ENCODE results near the gene WDR93. TPM values are rescaled to one million over a fixed set of nuclear protein-coding genes. Genes with fewer than 3 reads are reported as not detected.

The WDR93 gene
- total RNA-seq, 1 experiment from 2014 or later = not detected

DNA sequence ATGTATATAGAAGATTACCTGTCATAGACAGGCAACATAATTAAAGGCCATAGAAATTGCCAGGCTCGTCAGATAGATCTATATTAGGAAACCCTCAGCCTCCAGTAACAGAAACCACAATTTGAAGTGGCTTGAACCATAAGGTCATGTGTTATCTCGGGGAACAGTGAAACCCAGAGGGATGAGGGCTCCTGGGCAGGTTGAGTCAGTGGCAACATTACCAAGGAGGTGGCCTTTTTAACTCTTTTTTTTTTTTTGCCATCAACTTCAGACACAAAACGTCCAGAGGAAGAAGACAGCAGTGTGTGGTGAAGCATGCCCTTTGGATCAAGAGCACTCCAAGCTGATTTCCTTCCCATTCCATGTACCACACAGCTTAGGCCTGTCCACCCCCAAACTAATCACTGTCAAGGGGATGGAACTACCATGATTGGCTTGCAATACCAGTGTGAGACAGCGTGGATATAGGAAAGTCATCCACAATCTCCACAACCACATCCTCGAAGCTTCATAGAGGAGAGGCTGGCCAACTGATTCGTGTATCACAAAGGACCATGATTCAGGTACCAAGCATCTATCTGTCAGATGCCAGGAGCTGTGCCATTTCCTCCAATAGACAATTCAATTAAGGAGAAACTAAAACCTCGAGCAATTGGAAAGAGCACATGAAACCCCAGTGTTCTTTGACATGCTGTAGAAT, 34.3 kb upstream of the WDR93 start:
- Histone ChIP-seq H3K79me2 (ENCODE audit: low read length) (no peaks in the 10 kb centered on the region), H3K27me3 (ENCODE audit: low read length) (no peaks in the 10 kb centered on the region), H3K9ac (ENCODE audit: low read length) (no peak overlapping the region), H3K36me3 (ENCODE audit: insufficient read depth, low read length) (no peaks in the 10 kb centered on the region), H3K27ac (ENCODE audit: low read length) (no peak overlapping the region), H3K4me3 (ENCODE audit: low read length) (no peak overlapping the region), H3K4me2 (ENCODE audit: low read depth, low read length, poor library complexity, severe bottlenecking) (no peak overlapping the region), H2AFZ (ENCODE audit: low read length) (no peak overlapping the region), H3K9me2 (replicated peaks; ENCODE audit: insufficient read depth, low read length) (no peaks in the 10 kb centered on the region), H3K4me1 (ENCODE audit: low read length) (no peaks in the 10 kb centered on the region), H3K9me3 (ENCODE audit: low read length) (no peaks in the 10 kb centered on the region), H4K20me1 (ENCODE audit: insufficient read depth, low read depth, low read length) (0 out of 2 replicates have a peak, but pooled peaks cover 3% of the 10 kb centered on the region)
- no peak for DNase-seq

DNA sequence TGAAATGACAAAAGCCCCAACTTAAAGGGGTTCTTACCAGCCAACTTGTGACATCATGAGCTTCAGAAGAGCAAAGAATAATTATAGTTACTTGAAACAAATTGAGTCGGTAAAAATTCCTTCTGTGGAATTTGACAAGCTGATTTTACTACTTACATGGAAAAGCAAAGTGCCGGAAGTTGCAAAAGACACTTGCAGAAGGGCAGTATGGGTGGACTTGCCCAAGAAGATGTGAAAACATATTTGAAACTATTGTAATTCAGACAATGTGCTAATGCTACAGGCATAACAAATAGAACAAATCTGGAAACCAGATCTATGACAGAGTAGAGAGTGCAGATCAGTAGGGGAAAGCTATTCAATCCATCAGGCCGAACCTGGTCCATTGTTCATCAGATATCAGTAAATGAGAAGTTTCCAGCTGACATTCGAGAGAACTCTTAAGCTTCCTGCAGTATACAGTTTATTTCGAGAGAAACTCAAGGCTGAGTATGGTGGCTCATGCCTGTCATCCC, 32.9 kb upstream of the WDR93 start:
- no peak overlapping the region for H2AFZ ChIP-seq (ENCODE audit: low read length)
- no peaks in the 10 kb centered on the region for H3K27me3 ChIP-seq (ENCODE audit: low read length)
- DNase-seq = no peak
- no peaks in the 10 kb centered on the region for H3K4me1 ChIP-seq (ENCODE audit: low read length)
- H3K27ac ChIP-seq (ENCODE audit: low read length) = no peak overlapping the region
- H3K4me2 ChIP-seq (ENCODE audit: low read depth, low read length, poor library complexity, severe bottlenecking) = no peak overlapping the region
- no peak overlapping the region for H3K4me3 ChIP-seq (ENCODE audit: low read length)
- H3K9ac ChIP-seq (ENCODE audit: low read length) = no peak overlapping the region
- no peaks in the 10 kb centered on the region for H3K9me2 ChIP-seq (replicated peaks; ENCODE audit: insufficient read depth, low read length)
- 0 out of 2 replicates have a peak, but pooled peaks cover 3% of the 10 kb centered on the region for H4K20me1 ChIP-seq (ENCODE audit: insufficient read depth, low read depth, low read length)
- no peaks in the 10 kb centered on the region for H3K36me3 ChIP-seq (ENCODE audit: insufficient read depth, low read length)
- H3K9me3 ChIP-seq (ENCODE audit: low read length) = no peaks in the 10 kb centered on the region
- H3K79me2 ChIP-seq (ENCODE audit: low read length) = no peaks in the 10 kb centered on the region

DNA sequence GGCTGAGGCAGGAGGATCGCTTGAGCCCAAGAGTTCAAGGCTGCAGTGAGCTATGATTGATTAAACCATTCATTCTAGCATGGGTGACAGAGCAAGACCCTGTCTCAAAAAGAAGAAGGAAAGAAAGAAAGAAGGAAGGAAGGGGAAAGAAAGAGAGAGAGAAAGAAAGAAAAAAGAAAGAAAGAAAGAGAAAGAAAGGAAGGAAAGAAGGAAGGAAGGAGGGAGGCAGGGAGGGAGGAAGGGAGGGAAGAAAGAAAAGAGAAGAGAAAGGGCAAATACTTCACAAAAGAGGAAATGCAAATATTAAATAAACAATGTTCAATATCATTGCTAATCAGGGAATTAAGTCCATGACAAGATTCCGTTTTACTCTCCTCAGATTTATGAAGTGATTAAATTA, 31.3 kb upstream of the WDR93 start:
- Histone ChIP-seq H3K27me3 (ENCODE audit: low read length) (no peaks in the 10 kb centered on the region), H3K36me3 (ENCODE audit: insufficient read depth, low read length) (no peaks in the 10 kb centered on the region), H3K4me2 (ENCODE audit: low read depth, low read length, poor library complexity, severe bottlenecking) (no peak overlapping the region), H3K9me3 (ENCODE audit: low read length) (no peaks in the 10 kb centered on the region), H3K4me3 (ENCODE audit: low read length) (no peak overlapping the region), H4K20me1 (ENCODE audit: insufficient read depth, low read depth, low read length) (0 out of 2 replicates have a peak, but pooled peaks cover 3% of the 10 kb centered on the region), H3K9ac (ENCODE audit: low read length) (no peak overlapping the region), H3K9me2 (replicated peaks; ENCODE audit: insufficient read depth, low read length) (no peaks in the 10 kb centered on the region), H3K79me2 (ENCODE audit: low read length) (no peaks in the 10 kb centered on the region), H2AFZ (ENCODE audit: low read length) (no peak overlapping the region), H3K4me1 (ENCODE audit: low read length) (no peaks in the 10 kb centered on the region), H3K27ac (ENCODE audit: low read length) (no peak overlapping the region)
- DNase-seq = no peak

- Histone ChIP-seq H4K20me1 (ENCODE audit: insufficient read depth, low read depth, low read length) (0 out of 2 replicates have a peak, but pooled peaks cover 3% of the 10 kb centered on the region), H3K9me3 (ENCODE audit: low read length) (no peaks in the 10 kb centered on the region), H3K9ac (ENCODE audit: low read length) (no peak overlapping the region)
Measured at GRCh38 chr15:89660556-89660955, 30.1 kb upstream of the WDR93 start.

DNA sequence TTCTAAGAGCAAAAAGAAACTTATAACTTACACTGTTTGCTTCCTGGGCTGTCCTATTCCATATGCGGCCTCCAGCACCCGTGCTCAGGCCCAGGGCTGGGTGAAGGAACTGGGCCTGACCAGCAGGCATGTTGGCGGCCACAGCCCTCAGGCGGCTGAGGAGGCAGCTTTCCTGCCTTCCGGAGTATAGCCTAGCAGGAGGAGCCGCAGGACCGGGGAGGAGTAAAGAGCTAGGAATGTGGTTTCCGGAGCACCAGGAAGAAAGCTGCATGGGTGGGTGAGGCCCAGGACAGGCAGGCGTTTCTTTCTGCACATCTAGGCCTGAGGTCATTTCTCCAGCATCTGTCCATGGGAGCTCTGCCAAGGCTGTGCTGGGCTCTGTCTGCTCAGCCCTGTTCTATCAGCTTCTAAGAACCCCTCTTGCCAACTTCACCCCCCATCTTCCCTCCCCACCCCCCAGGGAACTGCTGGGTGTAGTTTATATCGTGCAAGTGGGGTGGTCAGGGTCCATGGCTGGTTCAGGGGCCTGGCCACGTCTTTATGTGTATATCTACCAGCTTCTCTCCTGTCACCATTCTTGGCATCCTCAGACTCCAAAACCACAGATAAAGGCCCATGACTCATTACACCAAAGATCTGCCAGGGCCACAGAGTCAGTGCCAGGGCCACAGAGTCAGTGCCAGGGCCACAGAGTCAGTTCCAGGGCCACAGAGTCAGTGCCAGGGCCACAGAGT, 27.6 kb upstream of the WDR93 start:
- no peak for DNase-seq
- Histone ChIP-seq H3K9ac (ENCODE audit: low read length) (no peak overlapping the region), H3K4me1 (ENCODE audit: low read length) (no peaks in the 10 kb centered on the region), H3K36me3 (ENCODE audit: insufficient read depth, low read length) (no peaks in the 10 kb centered on the region), H3K4me3 (ENCODE audit: low read length) (no peak overlapping the region), H3K4me2 (ENCODE audit: low read depth, low read length, poor library complexity, severe bottlenecking) (no peak overlapping the region), H2AFZ (ENCODE audit: low read length) (no peak overlapping the region), H3K9me3 (ENCODE audit: low read length) (no peaks in the 10 kb centered on the region), H3K9me2 (replicated peaks; ENCODE audit: insufficient read depth, low read length) (no peaks in the 10 kb centered on the region), H3K27me3 (ENCODE audit: low read length) (no peaks in the 10 kb centered on the region), H3K27ac (ENCODE audit: low read length) (no peak overlapping the region), H3K79me2 (ENCODE audit: low read length) (no peaks in the 10 kb centered on the region), H4K20me1 (ENCODE audit: insufficient read depth, low read depth, low read length) (no peaks in the 10 kb centered on the region)

More at GRCh38 chr15:89660556-89660955, 30.1 kb upstream of the WDR93 start:
- Histone ChIP-seq H3K27me3 (ENCODE audit: low read length) (no peaks in the 10 kb centered on the region), H3K9me2 (replicated peaks; ENCODE audit: insufficient read depth, low read length) (no peaks in the 10 kb centered on the region), H3K4me3 (ENCODE audit: low read length) (no peak overlapping the region), H3K27ac (ENCODE audit: low read length) (no peak overlapping the region), H3K4me1 (ENCODE audit: low read length) (no peaks in the 10 kb centered on the region), H3K4me2 (ENCODE audit: low read depth, low read length, poor library complexity, severe bottlenecking) (no peak overlapping the region), H3K36me3 (ENCODE audit: insufficient read depth, low read length) (no peaks in the 10 kb centered on the region), H2AFZ (ENCODE audit: low read length) (no peak overlapping the region), H3K79me2 (ENCODE audit: low read length) (no peaks in the 10 kb centered on the region)
- DNase-seq = no peak

- H2AFZ ChIP-seq (ENCODE audit: low read length) = no peak overlapping the region
Measured at GRCh38 chr15:89664441-89665350, 25.9 kb upstream of the WDR93 start.

DNA sequence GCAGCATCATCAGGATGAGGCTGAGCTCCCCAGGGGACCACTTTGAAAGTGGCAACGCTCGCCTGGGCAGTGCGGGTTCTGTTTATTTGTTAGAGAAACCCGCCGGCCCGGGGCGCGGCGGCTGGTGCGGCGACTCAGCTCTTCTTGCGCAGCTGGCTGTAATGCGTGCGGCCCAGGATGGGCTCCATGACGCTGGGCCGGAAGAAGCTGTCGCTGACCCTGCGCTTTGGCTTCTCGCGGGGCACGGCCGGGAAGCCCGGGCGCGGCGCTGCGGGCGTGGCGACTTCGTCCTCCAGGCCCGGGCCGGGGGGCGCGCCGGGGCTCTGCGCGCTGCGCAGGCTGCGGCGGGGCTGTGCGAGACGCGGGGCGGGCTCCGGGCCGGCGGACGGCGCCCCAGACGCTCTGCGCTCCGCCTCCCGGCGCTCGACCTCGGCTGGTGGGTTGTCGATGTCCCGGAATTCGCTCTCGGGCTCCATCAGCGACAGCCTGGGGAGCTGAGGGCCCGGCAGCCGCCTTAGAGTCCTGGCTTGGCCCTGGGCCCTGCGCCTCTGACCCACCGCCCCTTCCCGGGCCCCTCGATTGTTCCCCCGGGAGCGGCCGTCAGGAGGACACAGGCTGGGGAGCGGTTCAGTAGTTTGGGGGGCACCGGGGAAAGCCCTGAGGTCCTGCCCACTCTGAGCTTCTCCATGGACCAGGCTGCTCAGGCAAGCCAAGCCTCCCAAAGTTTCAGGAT, 25.0 kb upstream of the WDR93 start:
- no peak overlapping the region for H2AFZ ChIP-seq (ENCODE audit: low read length)
- H4K20me1 ChIP-seq (ENCODE audit: insufficient read depth, low read depth, low read length) = no peaks in the 10 kb centered on the region
- H3K27me3 ChIP-seq (ENCODE audit: low read length) = no peaks in the 10 kb centered on the region
- H3K9ac ChIP-seq (ENCODE audit: low read length) = no peak overlapping the region
- H3K4me2 ChIP-seq (ENCODE audit: low read depth, low read length, poor library complexity, severe bottlenecking) = peak overlapping the region; percentile 32
- no peaks in the 10 kb centered on the region for H3K9me3 ChIP-seq (ENCODE audit: low read length)
- no peaks in the 10 kb centered on the region for H3K79me2 ChIP-seq (ENCODE audit: low read length)
- no peak overlapping the region for H3K27ac ChIP-seq (ENCODE audit: low read length)
- no peaks in the 10 kb centered on the region for H3K36me3 ChIP-seq (ENCODE audit: insufficient read depth, low read length)
- 0 out of 2 replicates have a peak overlapping the region, but pooled peaks have one; percentile 36 for H3K4me3 ChIP-seq (ENCODE audit: low read length)
- no peaks in the 10 kb centered on the region for H3K9me2 ChIP-seq (replicated peaks; ENCODE audit: insufficient read depth, low read length)
- no peaks in the 10 kb centered on the region for H3K4me1 ChIP-seq (ENCODE audit: low read length)
- DNase-seq = no peak

More at GRCh38 chr15:89664441-89665350, 25.9 kb upstream of the WDR93 start:
- no peaks in the 10 kb centered on the region for H3K27me3 ChIP-seq (ENCODE audit: low read length)
- no peaks in the 10 kb centered on the region for H3K9me2 ChIP-seq (replicated peaks; ENCODE audit: insufficient read depth, low read length)
- H4K20me1 ChIP-seq (ENCODE audit: insufficient read depth, low read depth, low read length) = no peaks in the 10 kb centered on the region
- no peak overlapping the region for H3K4me2 ChIP-seq (ENCODE audit: low read depth, low read length, poor library complexity, severe bottlenecking)
- no peaks in the 10 kb centered on the region for H3K36me3 ChIP-seq (ENCODE audit: insufficient read depth, low read length)
- no peaks in the 10 kb centered on the region for H3K79me2 ChIP-seq (ENCODE audit: low read length)
- no peak for DNase-seq
- no peak overlapping the region for H3K4me3 ChIP-seq (ENCODE audit: low read length)
- no peaks in the 10 kb centered on the region for H3K4me1 ChIP-seq (ENCODE audit: low read length)
- no peak overlapping the region for H3K27ac ChIP-seq (ENCODE audit: low read length)
- no peak overlapping the region for H3K9ac ChIP-seq (ENCODE audit: low read length)
- H3K9me3 ChIP-seq (ENCODE audit: low read length) = no peaks in the 10 kb centered on the region

Data from Karpas-422 (cell line).